Measurements from ENCODE around the gene CDNF. TPM values are rescaled to one million over a fixed set of nuclear protein-coding genes. Genes with fewer than 3 reads are reported as not detected.
"Not testable (repeated sequence)": the region's sequence is repeated elsewhere in the genome, so short reads cannot be mapped to it uniquely, and the experiment has no call there.

Gene CDNF
- polyA plus RNA-seq, 2 donors = 0.64 to 0.81 TPM

DNA sequence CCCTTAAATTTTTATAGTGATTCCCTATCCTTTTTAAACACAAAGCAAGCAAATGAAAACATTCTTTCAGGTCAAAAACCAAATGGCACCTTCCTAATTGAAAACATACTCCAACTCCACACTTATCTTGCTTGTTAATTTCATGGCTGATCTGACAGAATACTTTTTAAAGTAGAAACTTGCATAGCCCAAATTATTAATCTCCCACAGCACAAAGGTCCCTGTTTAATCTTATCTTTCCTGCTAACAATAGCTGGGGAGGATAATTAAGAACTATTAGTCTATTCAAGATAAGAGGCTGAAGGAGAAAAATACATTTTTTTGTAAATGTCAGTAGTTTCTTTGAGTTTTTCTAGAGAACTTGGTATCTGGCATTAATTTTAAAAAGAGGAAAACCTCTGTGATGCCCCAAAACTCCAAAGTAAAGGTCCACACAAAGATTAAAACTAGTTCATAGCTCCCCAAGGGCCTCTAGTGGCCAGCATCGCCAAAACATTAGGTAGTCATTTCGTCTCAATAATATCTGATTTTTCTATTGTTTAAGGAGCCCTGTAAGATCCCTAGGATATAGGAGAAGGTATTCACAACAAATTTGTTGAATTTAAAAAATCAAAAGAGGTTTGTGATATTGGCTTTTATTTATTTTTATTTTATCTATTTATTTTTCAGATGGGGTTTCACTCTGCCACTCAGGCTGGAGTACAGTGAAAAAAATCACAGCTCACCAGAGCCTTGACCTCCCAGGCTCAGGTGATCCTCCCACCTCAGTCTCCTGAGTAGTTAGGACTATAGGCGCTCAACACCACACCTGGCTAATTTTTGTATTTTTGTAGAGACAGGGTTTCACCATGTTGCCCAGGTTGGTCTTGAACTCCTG is 14.7 kb downstream of the CDNF start:
- Histone ChIP-seq H3K4me1 (ENCODE audit: control insufficient read depth in 2 of 2, insufficient read depth in 2 of 2, low read length in 1 of 2) (no peaks in the 10 kb centered on the region), H3K27me3 (ENCODE audit: control insufficient read depth in 1 of 2, insufficient read depth in 2 of 2, low read length in 2 of 2) (no peaks in the 10 kb centered on the region), H3K36me3 (ENCODE audit: control insufficient read depth in 2 of 2, insufficient read depth in 2 of 2, low read length in 1 of 2) (no peaks in the 10 kb centered on the region), H3K9me3 (ENCODE audit: control insufficient read depth in 2 of 2, insufficient read depth in 1 of 2, low read depth in 1 of 2, low read length in 1 of 2) (no peaks in the 10 kb centered on the region), H3K27ac (ENCODE audit: low read depth in 2 of 2, low read length in 1 of 2) (no peak overlapping the region), H3K4me3 (ENCODE audit: low read depth in 1 of 2, low read length in 2 of 2) (no peak overlapping the region)
- 34 to 35% methylated on average over 3 of the region's 3 CpGs for whole genome bisulfite sequencing, 2 donors

DNA sequence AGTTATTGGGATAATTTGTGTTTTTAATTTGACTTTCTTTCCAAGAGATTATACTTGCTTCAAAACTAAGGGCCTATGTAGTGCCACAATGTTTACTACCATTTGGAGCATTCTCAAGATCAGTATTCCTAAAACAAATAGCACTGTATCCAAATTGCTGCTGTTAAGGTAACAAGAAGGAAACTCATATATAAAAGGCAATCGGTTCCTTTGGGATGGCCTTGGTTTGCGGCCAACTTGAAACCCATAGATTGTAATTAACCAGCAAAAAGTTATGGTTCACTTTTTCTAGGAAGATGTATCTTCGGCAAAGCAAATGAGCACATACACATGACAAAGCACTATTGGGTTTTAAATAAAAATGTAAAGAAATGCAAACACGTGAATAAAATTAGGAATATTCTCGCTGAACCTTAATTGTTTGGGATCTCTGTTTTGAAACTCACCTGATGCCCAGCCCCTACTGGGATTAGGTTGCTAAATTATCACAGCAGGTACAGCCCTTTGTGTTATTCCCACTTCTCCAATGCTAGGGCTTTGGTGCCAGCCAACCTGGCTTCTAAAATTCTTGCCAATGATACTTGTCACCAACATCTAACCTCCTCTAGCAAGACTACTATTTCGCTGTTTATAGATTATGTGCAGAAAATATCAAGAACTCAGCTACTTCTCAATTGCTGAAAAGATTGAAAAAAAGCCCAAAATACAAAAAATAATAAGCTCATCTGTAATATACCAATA is 16.0 kb downstream of the CDNF start:
- 74 to 85% methylated on average over 6 of the region's 6 CpGs for WGBS, 2 donors
- Histone ChIP-seq H3K27ac (ENCODE audit: low read depth in 2 of 2, low read length in 1 of 2) (no peak overlapping the region), H3K4me1 (ENCODE audit: control insufficient read depth in 2 of 2, insufficient read depth in 2 of 2, low read length in 1 of 2) (no peaks in the 10 kb centered on the region), H3K27me3 (ENCODE audit: control insufficient read depth in 1 of 2, insufficient read depth in 2 of 2, low read length in 2 of 2) (no peaks in the 10 kb centered on the region), H3K36me3 (ENCODE audit: control insufficient read depth in 2 of 2, insufficient read depth in 2 of 2, low read length in 1 of 2) (no peaks in the 10 kb centered on the region), H3K9me3 (ENCODE audit: control insufficient read depth in 2 of 2, insufficient read depth in 1 of 2, low read depth in 1 of 2, low read length in 1 of 2) (no peaks in the 10 kb centered on the region), H3K4me3 (ENCODE audit: low read depth in 1 of 2, low read length in 2 of 2) (no peak overlapping the region)

GRCh38 chr10:14820775-14821154 is 17.1 kb downstream of the CDNF start:
- Histone ChIP-seq H3K4me1 (ENCODE audit: control insufficient read depth in 2 of 2, insufficient read depth in 2 of 2, low read length in 1 of 2) (no peaks in the 10 kb centered on the region), H3K27me3 (ENCODE audit: control insufficient read depth in 1 of 2, insufficient read depth in 2 of 2, low read length in 2 of 2) (no peaks in the 10 kb centered on the region), H3K36me3 (ENCODE audit: control insufficient read depth in 2 of 2, insufficient read depth in 2 of 2, low read length in 1 of 2) (no peaks in the 10 kb centered on the region), H3K4me3 (ENCODE audit: low read depth in 1 of 2, low read length in 2 of 2) (no peak overlapping the region), H3K9me3 (ENCODE audit: control insufficient read depth in 2 of 2, insufficient read depth in 1 of 2, low read depth in 1 of 2, low read length in 1 of 2) (no peaks in the 10 kb centered on the region), H3K27ac (ENCODE audit: low read depth in 2 of 2, low read length in 1 of 2) (no peak overlapping the region)
- WGBS, 2 donors = 90 to 98% methylated on average over 5 of the region's 5 CpGs

- H3K27me3 ChIP-seq (ENCODE audit: control insufficient read depth in 1 of 2, insufficient read depth in 2 of 2, low read length in 2 of 2) = no peaks in the 10 kb centered on the region
- H3K9me3 ChIP-seq (ENCODE audit: control insufficient read depth in 2 of 2, insufficient read depth in 1 of 2, low read depth in 1 of 2, low read length in 1 of 2) = no peaks in the 10 kb centered on the region
- no peaks in the 10 kb centered on the region for H3K4me1 ChIP-seq (ENCODE audit: control insufficient read depth in 2 of 2, insufficient read depth in 2 of 2, low read length in 1 of 2)
- H3K27ac ChIP-seq (ENCODE audit: low read depth in 2 of 2, low read length in 1 of 2) = no peak overlapping the region
- no peak overlapping the region for H3K4me3 ChIP-seq (ENCODE audit: low read depth in 1 of 2, low read length in 2 of 2)
- H3K36me3 ChIP-seq (ENCODE audit: control insufficient read depth in 2 of 2, insufficient read depth in 2 of 2, low read length in 1 of 2) = no peaks in the 10 kb centered on the region
- 79 to 86% methylated on average over 10 of the region's 10 CpGs for WGBS, 2 donors
These were observed 17.6 kb downstream of the CDNF start for GRCh38 chr10:14820010-14820774.

DNA sequence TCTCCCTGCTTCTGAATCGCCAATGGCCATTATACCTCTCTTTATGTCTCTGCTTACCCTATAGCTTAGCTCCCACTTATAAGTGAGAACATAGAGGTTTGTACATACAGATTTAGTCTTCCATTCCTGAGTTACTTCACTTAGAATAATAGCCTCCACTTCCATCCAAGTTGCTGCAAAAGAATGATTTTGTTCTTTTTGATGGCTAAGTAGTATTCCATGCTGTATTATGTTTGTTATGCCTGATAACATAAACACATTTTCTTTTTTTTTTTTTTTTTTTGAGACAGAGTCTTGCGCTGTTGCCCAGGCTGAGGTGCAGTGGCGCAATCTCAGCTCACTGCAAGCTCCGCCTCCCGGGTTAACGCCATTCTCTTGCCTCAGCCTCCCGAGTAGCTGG is 21.1 kb downstream of the CDNF start:
- WGBS, 2 donors = 98 to 99% methylated on average over 7 of the region's 7 CpGs
- H3K4me3 ChIP-seq (ENCODE audit: low read depth in 1 of 2, low read length in 2 of 2); H3K27me3 ChIP-seq (ENCODE audit: control insufficient read depth in 1 of 2, insufficient read depth in 2 of 2, low read length in 2 of 2); H3K9me3 ChIP-seq (ENCODE audit: control insufficient read depth in 2 of 2, insufficient read depth in 1 of 2, low read depth in 1 of 2, low read length in 1 of 2); H3K36me3 ChIP-seq (ENCODE audit: control insufficient read depth in 2 of 2, insufficient read depth in 2 of 2, low read length in 1 of 2); H3K4me1 ChIP-seq (ENCODE audit: control insufficient read depth in 2 of 2, insufficient read depth in 2 of 2, low read length in 1 of 2); H3K27ac ChIP-seq (ENCODE audit: low read depth in 2 of 2, low read length in 1 of 2): not testable (repeated sequence)

DNA sequence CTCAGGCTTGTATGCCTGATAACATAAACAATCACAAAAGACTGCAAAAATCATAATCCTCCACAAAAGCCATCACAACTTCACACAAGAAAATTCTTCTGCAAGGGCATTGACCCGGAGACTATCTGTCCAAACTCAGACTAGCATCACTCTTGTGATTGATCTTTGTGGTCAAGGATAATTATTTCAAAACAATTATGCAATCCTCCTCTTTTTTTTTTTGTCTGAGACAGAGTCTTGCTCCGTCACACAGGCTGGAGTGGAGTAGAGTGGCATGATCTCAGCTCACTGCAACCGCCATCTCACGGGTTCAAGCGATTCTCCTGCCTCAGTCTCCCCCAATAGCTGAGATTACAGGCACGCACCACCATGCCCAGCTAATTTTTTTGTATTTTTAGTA is 22.2 kb downstream of the CDNF start:
- Histone ChIP-seq H3K36me3 (ENCODE audit: control insufficient read depth in 2 of 2, insufficient read depth in 2 of 2, low read length in 1 of 2) (no peaks in the 10 kb centered on the region), H3K27me3 (ENCODE audit: control insufficient read depth in 1 of 2, insufficient read depth in 2 of 2, low read length in 2 of 2) (no peaks in the 10 kb centered on the region), H3K4me1 (ENCODE audit: control insufficient read depth in 2 of 2, insufficient read depth in 2 of 2, low read length in 1 of 2) (no peaks in the 10 kb centered on the region), H3K9me3 (ENCODE audit: control insufficient read depth in 2 of 2, insufficient read depth in 1 of 2, low read depth in 1 of 2, low read length in 1 of 2) (no peaks in the 10 kb centered on the region), H3K4me3 (ENCODE audit: low read depth in 1 of 2, low read length in 2 of 2) (no peak overlapping the region), H3K27ac (ENCODE audit: low read depth in 2 of 2, low read length in 1 of 2) (no peak overlapping the region)
- WGBS, 2 donors = 86 to 87% methylated on average over 6 of the region's 6 CpGs

DNA sequence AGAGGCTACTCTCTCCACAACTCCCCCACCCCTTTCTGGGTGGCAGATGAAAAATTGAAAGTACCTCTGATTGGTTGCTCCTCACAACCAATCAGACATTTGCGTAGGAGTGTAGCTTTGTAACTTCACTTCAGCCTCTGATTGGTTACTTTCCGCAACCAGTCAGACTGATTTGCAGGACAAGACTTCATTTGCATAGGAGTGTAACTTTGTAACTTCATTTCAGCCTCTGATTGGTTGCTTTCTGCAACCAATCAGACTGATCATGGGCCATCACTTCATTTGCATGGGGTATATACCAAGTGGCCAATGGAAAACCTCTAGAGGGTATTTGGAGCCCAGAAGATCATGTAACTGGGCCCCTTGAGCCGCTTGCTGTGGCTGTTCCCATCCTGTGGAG is 25.6 kb downstream of the CDNF start:
- no peak overlapping the region for H3K27ac ChIP-seq (ENCODE audit: low read depth in 2 of 2, low read length in 1 of 2)
- H3K4me3 ChIP-seq (ENCODE audit: low read depth in 1 of 2, low read length in 2 of 2) = no peak overlapping the region
- H3K9me3 ChIP-seq (ENCODE audit: control insufficient read depth in 2 of 2, insufficient read depth in 1 of 2, low read depth in 1 of 2, low read length in 1 of 2) = no peaks in the 10 kb centered on the region
- WGBS, 2 donors = 94 to 97% methylated on average over 3 of the region's 3 CpGs
- no peaks in the 10 kb centered on the region for H3K27me3 ChIP-seq (ENCODE audit: control insufficient read depth in 1 of 2, insufficient read depth in 2 of 2, low read length in 2 of 2)
- no peaks in the 10 kb centered on the region for H3K4me1 ChIP-seq (ENCODE audit: control insufficient read depth in 2 of 2, insufficient read depth in 2 of 2, low read length in 1 of 2)
- no peaks in the 10 kb centered on the region for H3K36me3 ChIP-seq (ENCODE audit: control insufficient read depth in 2 of 2, insufficient read depth in 2 of 2, low read length in 1 of 2)

DNA sequence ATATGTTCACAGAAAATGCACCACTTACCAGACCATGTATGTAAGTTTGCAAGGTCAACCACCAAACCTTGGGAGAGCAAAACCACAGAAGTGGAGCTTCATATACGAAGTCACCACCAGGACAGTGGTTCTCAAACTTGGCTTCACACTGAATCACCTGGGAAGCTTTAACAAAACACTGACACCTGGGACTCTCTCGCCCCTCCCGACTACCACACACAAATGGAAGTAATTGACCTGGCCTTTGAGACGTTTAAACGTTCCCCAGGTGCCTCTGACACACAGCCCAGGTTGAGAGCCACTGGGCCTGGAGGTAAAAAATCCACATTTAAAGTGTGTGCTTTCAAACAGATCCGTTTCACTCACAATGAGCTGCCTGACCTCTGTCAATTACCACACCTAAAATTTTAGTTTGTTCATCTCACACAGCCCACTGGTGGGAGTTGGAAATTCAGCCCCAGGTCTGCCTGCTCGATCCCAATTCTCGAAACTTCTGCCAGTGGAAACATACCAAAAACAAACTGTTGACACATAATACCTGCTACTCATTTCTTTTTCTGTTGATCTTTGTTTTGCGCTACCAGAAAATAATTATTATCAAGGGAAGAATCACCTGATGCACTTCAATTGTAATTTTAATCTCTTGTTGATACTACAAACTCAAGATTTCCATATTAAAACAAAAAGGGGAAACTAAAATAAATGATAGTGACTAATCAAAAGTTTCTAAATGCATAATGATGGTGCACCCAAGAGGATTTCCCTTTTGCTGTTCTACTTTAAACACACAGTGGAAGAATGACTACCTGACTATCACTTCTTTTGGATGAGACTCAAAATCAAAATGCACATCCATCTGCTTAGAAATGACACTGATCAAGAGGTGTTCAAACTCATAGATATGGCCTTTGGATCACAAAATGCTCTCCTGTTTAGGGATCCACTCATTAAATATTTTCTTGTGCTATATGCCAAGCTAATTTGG is 26.6 kb downstream of the CDNF start:
- Histone ChIP-seq H3K27ac (ENCODE audit: low read depth in 2 of 2, low read length in 1 of 2) (no peak overlapping the region), H3K4me1 (ENCODE audit: control insufficient read depth in 2 of 2, insufficient read depth in 2 of 2, low read length in 1 of 2) (no peaks in the 10 kb centered on the region), H3K36me3 (ENCODE audit: control insufficient read depth in 2 of 2, insufficient read depth in 2 of 2, low read length in 1 of 2) (no peaks in the 10 kb centered on the region), H3K27me3 (ENCODE audit: control insufficient read depth in 1 of 2, insufficient read depth in 2 of 2, low read length in 2 of 2) (no peaks in the 10 kb centered on the region), H3K9me3 (ENCODE audit: control insufficient read depth in 2 of 2, insufficient read depth in 1 of 2, low read depth in 1 of 2, low read length in 1 of 2) (no peaks in the 10 kb centered on the region), H3K4me3 (ENCODE audit: low read depth in 1 of 2, low read length in 2 of 2) (no peak overlapping the region)
- 71 to 72% methylated on average over 9 of the region's 9 CpGs for WGBS, 2 donors

DNA sequence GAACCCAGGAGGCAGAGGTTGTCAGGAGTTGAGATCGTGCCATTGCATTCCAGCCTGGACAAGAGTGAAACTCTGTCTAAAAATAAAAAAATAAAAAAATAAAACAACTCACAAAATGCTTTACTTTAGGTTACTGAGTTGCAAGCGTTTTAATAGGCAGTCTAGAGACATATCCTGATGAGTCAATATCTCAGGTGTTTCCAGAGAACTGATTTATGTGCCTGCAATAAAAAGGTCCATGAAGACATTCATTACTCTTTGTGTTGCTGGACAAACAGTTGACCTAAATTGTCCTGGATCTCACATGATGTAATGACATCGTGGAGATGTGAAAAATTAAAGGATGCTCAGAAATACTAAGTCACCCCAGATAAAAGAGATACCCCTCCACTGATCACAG is 31.5 kb downstream of the CDNF start:
- H3K27me3 ChIP-seq (ENCODE audit: control insufficient read depth in 1 of 2, insufficient read depth in 2 of 2, low read length in 2 of 2) = no peaks in the 10 kb centered on the region
- 81 to 85% methylated on average over 3 of the region's 3 CpGs for WGBS, 2 donors
- no peak overlapping the region for H3K4me3 ChIP-seq (ENCODE audit: low read depth in 1 of 2, low read length in 2 of 2)
- no peaks in the 10 kb centered on the region for H3K9me3 ChIP-seq (ENCODE audit: control insufficient read depth in 2 of 2, insufficient read depth in 1 of 2, low read depth in 1 of 2, low read length in 1 of 2)
- H3K27ac ChIP-seq (ENCODE audit: low read depth in 2 of 2, low read length in 1 of 2) = no peak overlapping the region
- H3K4me1 ChIP-seq (ENCODE audit: control insufficient read depth in 2 of 2, insufficient read depth in 2 of 2, low read length in 1 of 2) = no peaks in the 10 kb centered on the region
- no peaks in the 10 kb centered on the region for H3K36me3 ChIP-seq (ENCODE audit: control insufficient read depth in 2 of 2, insufficient read depth in 2 of 2, low read length in 1 of 2)
